Psoas muscle (tissue), 8 donors: ENCODE measurements around the gene CRIP1. TPM values are rescaled to one million over a fixed set of nuclear protein-coding genes. Genes with fewer than 3 reads are reported as not detected.
A peak's percentile ranks its signal among the peaks of the same experiment; 100 is the strongest.

Experiments used
- ATAC-seq, 4 donors: fragments of 200-7000 bp; cut with Tn5 transposase; one replicate each; pipeline ENCODE4 v1.9.1; 2020; ENCODE audit warnings: moderate library complexity in 3 of 4, mild to moderate bottlenecking in 2 of 4
- DNase-seq, 2 donors: peaks; one replicate each; pipeline ENCODE4 v3.0.0-alpha.2; 2020
- H3K27ac ChIP-seq: fragments of 200-600 bp; one replicate; pipeline ENCODE4 v1.8.0; 2022
- H3K27me3 ChIP-seq, 3 donors: fragments of 200-600 bp in 1 of 3; one replicate each; pipeline versions ENCODE4 v1.6.1 to v1.8.0; 2013 to 2022; ENCODE audit warnings: low read length in 2 of 3, mild to moderate bottlenecking in 2 of 3, moderate library complexity in 1 of 3; ENCODE audit not compliant: insufficient read depth in 3 of 3
- H3K36me3 ChIP-seq, 2 donors: fragments of 200-600 bp in 1 of 2; one replicate each; pipeline versions ENCODE4 v1.6.1 to v1.8.0; 2013 to 2022; ENCODE audit warnings: low read depth in 1 of 2, mild to moderate bottlenecking in 1 of 2, moderate library complexity in 1 of 2; ENCODE audit not compliant: insufficient read depth in 1 of 2
- H3K4me1 ChIP-seq: fragments of 200-600 bp; one replicate; pipeline ENCODE4 v1.8.0; 2022
- H3K4me3 ChIP-seq: fragments of 200-600 bp; one replicate; pipeline ENCODE4 v1.8.0; 2022; ENCODE audit warnings: mild to moderate bottlenecking
- H3K9me3 ChIP-seq: fragments of 200-600 bp; one replicate; pipeline ENCODE4 v1.8.0; 2022
- CTCF ChIP-seq: fragments of 200-600 bp; IDR thresholded peaks from one replicate; pipeline ENCODE4 v1.8.0; 2022; ENCODE audit warnings: antibody characterized with exemption
- WGBS, 3 donors: extraction: QIAGEN DNeasy Blood & Tissue Kit; methylation state at CpG; one replicate each; pipeline versions ENCODE4 v1.1.6 to v1.1.7; 2013; 5-methylcytosine and 5-hydroxymethylcytosine counted together
- intact Hi-C, 2 donors: fragments of 100-400 bp; cut with DNase I; formaldehyde crosslinking; loops; one replicate each; pipeline versions ENCODE4 v1.11.0 to v1.14.2; 2022
- polyA plus RNA-seq, 3 donors: library from polyadenylated mRNA; stranded (reverse); fragments of 200-250 nt; gene quantifications; one replicate each; pipeline ENCODE4 v1.2.3, GENCODE V29; 2013
- total RNA-seq, 4 donors: library from RNA; stranded (reverse); fragmentation: NEBNext Ultra II Directional in 2 of 4; extraction: Animal tissue kit (Norgen Biotek cat#: 25700) in 2 of 4; gene quantifications; one replicate each; pipeline versions ENCODE4 v1.2.1 to v1.2.4, GENCODE V29; 2021 to 2023
- donor health status: healthy with polysubstance abuse.
- donor health status: DM: no; HTN: no; CAD: no; lungs with moderate emphysema.
- donor health status: Bipolar disorder and iron deficiency.
- donor health status: healthy.
- donor health status: DM: yes; HTN: yes; CAD: no.
- donor health status: DM: no; HTN: no; CAD: no.
- donor health status: DM: no; HTN: no; CAD: no.
- donor health status: DM: yes; HTN: yes; CAD: no.

CRIP1 gene
- total and polyA plus RNA-seq, 7 donors, result 11.5 to 27.2 (median 17.5) TPM

GRCh38 chr14:105486974-105487448 lies 325 bp downstream of the CRIP1 start:
- Histone ChIP-seq H3K27ac (peak overlapping the region; percentile 60), H3K4me1 (peaks cover 16% of the 10 kb centered on the region), H3K36me3 (no peaks in the 10 kb centered on the region), H3K9me3 (no peaks in the 10 kb centered on the region), H3K4me3 (peak overlapping the region; percentile 75), H3K27me3 (peaks cover 0 to 22% (median 0%) of the 10 kb centered on the region in 3 donors)
- TF ChIP-seq CTCF, result no peak
- intact Hi-C loops, result loop anchor here in 1 of 2 donors (5.0 kb wide), 1 partner anchor 40 kb away; no protein-coding TSS in a partner anchor
- DNase-seq, result peak; percentile 75 to 86
- 3 to 10% (median 8%) methylated on average over 28 to 45 of the region's 45 CpGs for WGBS, 3 donors
- no peak for ATAC-seq

- Histone ChIP-seq H3K27me3 (peaks cover 0 to 22% (median 0%) of the 10 kb centered on the region in 3 donors), H3K27ac (peak overlapping the region; percentile 60), H3K9me3 (no peaks in the 10 kb centered on the region), H3K4me3 (peak overlapping the region; percentile 75), H3K36me3 (no peaks in the 10 kb centered on the region), H3K4me1 (peaks cover 12% of the 10 kb centered on the region)
- TF ChIP-seq CTCF, result no peak
- intact Hi-C loops, result loop anchor here in 1 of 2 donors (5.0 kb wide), 1 partner anchor 40 kb away; no protein-coding TSS in a partner anchor
- WGBS, 3 donors, result 18 to 20% (median 19%) methylated on average over 35 to 48 of the region's 48 CpGs
- DNase-seq (peak in 1 of 2 donors; percentile 65), ATAC-seq (no peak)
Measured at GRCh38 chr14:105487449-105487985, 831 bp downstream of the CRIP1 start.

GRCh38 chr14:105487986-105488777 lies 1.5 kb downstream of the CRIP1 start:
- 80 to 83% (median 81%) methylated on average over 25 to 26 of the region's 26 CpGs for WGBS, 3 donors
- H3K4me1 ChIP-seq, result peaks cover 7% of the 10 kb centered on the region
- ATAC-seq (no peak), DNase-seq (peak; percentile 18 to 53)
- no peak for TF ChIP-seq CTCF
- peaks cover 0 to 22% (median 0%) of the 10 kb centered on the region in 3 donors for H3K27me3 ChIP-seq
- intact Hi-C loops, result loop anchor here (2.0 to 5.0 kb wide), 2 partner anchors 41 to 115 kb away; no protein-coding TSS in a partner anchor
- no peaks in the 10 kb centered on the region for H3K9me3 ChIP-seq
- H3K36me3 ChIP-seq, result no peaks in the 10 kb centered on the region
- H3K4me3 ChIP-seq, result peak overlapping the region; percentile 75
- peak overlapping the region; percentile 60 for H3K27ac ChIP-seq

GRCh38 chr14:105488781-105489541 lies 2.3 kb downstream of the CRIP1 start:
- Histone ChIP-seq H3K4me1 (peaks cover 6% of the 10 kb centered on the region), H3K27ac (no peak overlapping the region)

More at GRCh38 chr14:105488781-105489541, 2.3 kb downstream of the CRIP1 start:
- Histone ChIP-seq H3K4me3 (peak overlapping the region; percentile 75), H3K27me3 (peaks cover 0 to 22% (median 0%) of the 10 kb centered on the region in 3 donors), H3K9me3 (no peaks in the 10 kb centered on the region), H3K36me3 (no peaks in the 10 kb centered on the region)
- peak; percentile 32 to 58 for DNase-seq
- ATAC-seq, result no peak
- WGBS, 3 donors, result 65 to 73% (median 68%) methylated on average over 19 to 20 of the region's 20 CpGs
- no peak for TF ChIP-seq CTCF
- intact Hi-C loops, result loop anchor here (1.0 to 5.0 kb wide), 3 partner anchors 42 to 119 kb away; no protein-coding TSS in a partner anchor
